ENCODE data around the gene OTUD4.
"Not testable (repeated sequence)": the region's sequence is repeated elsewhere in the genome, so short reads cannot be mapped to it uniquely, and the experiment has no call there.

GRCh38 chr4:145179861-145180297 lies 510 bp downstream of the OTUD4 start:
- not testable (repeated sequence) for TF ChIP-seq NFXL1 (CRISPR knock-in tag; IDR thresholded peaks at IDR 0.05); ZNF140 (CRISPR knock-in tag; IDR thresholded peaks at IDR 0.05); SMARCE1 (IDR thresholded peaks at IDR 0.05); CTCF (IDR thresholded peaks at IDR 0.05 in 2 of 3, conservative IDR thresholded peaks at IDR 0.05 in 1 of 3; ENCODE audit: insufficient read depth in 2 of 3, low read depth in 1 of 3, low read length in 3 of 3); REST (IDR thresholded peaks at IDR 0.05; ENCODE audit: borderline replicate concordance); REST (CRISPR knock-in tag; IDR thresholded peaks at IDR 0.05; ENCODE audit: low read depth); FOXM1 (IDR thresholded peaks at IDR 0.05; ENCODE audit: low read depth); FOXM1 (CRISPR knock-in tag; IDR thresholded peaks at IDR 0.05; ENCODE audit: low read depth)

Data from K562 (cell line).